Neural progenitor cell (in vitro differentiated cells): ENCODE results near the gene WDR70.

Source experiments
- CTCF ChIP-seq: fragments of 200-600 bp; sonication (generic); IDR thresholded peaks from 2 replicates; pipeline ENCODE4 v1.5.1; 2017; ENCODE audit warnings: antibody characterized with exemption, mild to moderate bottlenecking
- EZH2 ChIP-seq: fragments of 200-600 bp; sonication (generic); IDR thresholded peaks from 2 replicates; pipeline ENCODE4 v1.6.1; 2017; ENCODE audit warnings: antibody characterized with exemption, mild to moderate bottlenecking, moderate library complexity

GRCh38 chr5:37715992-37716391 lies 336.9 kb downstream of the WDR70 start:
- no peak for TF ChIP-seq CTCF
- TF ChIP-seq EZH2: no peak
